HCEC 1CT (cell line): ENCODE results near the gene ZNF823.

Source experiments
- DNase-seq: peaks from one replicate; pipeline ENCODE4 v3.0.0-alpha.2; 2017

Gene ZNF823

DNA sequence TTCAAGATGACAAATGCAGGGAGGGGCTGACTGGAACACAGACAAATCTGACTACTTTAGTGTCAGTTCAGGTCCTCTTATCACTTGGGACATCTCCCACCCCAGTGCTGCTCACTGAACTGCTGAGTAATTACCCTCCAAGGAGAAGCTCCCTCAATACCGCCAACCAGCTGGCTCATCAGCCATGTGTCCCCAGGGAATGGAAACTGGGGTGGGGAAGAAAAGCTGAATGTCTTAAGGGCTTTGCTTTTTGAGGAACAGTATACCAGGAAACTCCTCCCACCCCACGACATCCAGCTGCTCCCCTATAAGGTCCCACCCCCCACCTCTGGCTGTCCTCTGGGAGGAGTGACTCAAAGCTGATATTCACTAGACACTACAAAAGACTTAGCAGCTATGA lies 2.0 kb downstream of the ZNF823 start:
- peak; percentile 39 for DNase-seq

DNA sequence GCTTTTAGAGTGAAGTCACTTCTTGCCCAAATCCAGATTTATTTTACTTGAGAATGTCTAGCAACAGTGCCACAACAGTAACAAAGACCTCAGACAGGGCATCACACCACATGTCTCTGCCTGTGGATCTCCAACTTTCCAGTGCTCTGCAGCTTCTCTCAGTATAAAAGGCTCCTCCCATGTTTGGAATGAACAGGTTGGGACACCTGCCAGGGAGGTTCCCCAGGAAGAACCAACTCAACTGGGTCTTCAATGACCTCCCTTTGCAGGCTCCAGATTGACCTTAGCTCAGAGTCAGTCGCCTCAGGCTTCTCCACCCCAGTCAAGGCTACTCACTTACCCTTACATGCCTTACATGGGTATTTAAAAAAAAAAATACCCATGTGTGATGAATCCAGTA lies 3.4 kb downstream of the ZNF823 start:
- no peak for DNase-seq

DNA sequence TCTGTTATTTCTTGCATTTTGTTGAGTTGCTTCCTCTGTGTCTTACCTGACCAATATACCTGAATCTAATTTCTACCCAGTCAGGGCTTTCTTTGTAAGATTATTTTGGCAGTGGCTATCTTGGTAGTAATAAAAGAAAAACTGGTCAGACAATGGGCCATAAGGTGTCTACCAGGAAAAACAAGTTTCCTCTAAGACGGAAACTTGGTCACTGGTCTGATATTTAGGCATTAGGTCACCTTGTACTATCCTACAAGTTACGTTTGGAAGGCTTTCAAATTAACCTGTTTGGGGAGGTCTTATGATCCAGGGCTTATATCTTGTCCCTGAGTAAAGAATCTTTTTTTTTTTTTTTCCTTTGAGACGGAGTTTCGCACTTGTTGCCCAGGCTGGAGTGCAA lies 9.2 kb downstream of the ZNF823 start:
- no peak for DNase-seq

DNA sequence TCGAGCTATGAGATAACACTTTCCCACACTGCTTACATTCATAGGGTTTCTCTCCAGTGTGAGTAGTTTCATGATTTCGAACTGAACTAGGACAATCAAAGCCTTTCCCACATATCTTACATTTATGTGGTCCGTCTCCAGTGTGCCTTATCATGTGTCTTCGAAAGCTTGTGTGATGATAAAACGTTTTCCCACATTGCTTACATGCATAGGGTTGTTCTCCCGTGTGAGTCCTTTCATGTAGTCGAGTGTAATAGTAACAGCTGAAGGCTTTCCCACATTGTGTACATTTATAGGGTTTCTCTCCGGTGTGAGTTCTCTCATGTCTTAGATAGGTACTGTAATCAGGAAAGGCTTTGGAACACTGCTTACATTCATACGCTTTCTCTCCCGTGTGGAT lies 16.3 kb downstream of the ZNF823 start:
- DNase-seq: no peak

DNA sequence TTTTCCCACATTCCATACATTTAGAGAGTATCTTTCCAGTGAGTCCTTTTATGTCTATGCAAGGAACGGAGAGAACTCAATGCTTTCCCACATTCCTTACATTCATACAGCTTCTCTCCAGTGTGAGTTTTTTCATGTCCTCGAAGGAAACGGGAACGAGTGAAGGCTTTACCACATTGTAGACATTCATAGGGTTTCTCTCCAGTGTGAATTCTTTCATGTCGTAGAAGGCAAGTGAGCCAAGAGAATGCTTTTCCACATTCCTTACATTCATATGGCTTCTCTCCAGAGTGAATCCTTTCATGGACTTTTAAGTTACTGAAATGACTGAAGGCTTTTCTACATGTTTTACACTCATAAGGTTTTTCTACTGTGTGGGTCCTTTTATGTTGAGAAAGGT lies 17.1 kb downstream of the ZNF823 start:
- no peak for DNase-seq

DNA sequence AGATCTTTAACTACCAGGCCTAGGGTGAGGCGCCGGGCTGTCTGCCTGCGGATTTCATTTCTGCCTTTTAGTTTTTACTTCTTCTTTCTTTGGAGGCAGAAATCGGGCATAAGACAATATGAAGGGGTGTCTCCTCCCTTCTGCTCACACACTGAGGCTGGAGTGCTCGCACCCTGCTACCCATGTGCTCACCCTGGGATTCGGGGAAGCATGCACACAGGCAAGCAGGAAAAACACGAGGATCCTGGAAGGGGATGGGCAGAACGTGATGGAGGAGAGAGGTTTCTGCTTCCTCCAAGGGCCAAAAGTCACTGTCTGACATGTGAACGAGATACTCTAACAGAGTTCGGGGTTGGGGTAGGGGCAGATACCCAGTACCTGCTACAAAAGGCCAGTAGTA lies 28.4 kb downstream of the ZNF823 start:
- no peak for DNase-seq

DNA sequence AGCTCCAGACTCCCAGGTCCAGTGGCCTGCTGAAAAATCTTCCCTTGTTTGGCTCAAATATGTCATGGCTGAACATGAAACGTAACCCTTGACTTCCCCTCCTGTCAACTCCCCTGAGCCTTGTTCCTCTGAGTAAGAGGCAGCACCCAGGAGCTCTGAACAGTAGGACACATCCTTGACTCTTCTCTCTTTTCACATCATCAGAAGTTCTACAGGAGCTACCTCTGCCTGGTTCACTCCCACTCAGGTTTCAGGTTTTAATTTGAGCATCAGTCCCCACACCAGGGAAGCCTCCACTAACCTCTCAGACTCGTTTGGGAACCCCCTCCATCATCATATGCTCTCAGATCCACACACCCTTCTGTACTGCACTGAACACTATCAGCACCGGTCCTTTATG lies 30.3 kb downstream of the ZNF823 start:
- no peak for DNase-seq

DNA sequence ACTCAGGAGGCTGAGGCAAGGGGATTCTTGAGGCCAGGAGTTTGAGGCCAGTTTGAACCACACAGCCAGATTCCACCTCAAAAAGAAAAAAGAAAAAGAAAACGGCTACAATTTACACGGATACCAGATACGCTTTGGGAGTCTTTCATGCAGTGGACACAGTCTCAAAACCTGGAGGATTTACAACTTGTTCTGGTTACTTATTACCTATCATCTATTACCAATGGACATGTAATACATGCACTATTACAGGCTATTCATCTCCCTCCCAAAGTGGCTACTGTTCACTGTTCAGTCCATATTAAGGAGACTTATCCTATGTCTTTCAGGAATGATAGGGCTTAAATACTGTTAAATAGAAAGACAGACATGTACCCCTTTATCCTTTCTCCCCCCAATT lies 33.3 kb downstream of the ZNF823 start:
- DNase-seq: no peak

DNA sequence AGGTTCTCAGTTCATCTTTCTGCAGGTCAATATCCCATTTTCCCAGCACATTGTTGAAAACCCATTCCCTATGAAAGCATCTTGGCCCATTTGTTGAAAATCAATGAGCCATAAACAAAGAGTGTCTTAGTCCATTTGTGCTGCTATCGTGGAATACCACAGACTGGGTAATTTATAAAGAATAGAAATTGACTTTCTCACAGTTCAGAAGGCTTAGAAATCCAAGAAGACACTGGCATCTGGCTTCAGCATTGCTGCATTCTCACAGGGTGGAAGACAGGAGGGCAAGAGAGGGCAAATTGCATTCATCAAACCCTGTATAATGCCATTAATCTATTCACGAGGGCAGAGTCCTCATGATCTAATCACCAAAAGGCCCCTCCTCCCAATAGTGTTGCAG lies 34.1 kb downstream of the ZNF823 start:
- no peak for DNase-seq

DNA sequence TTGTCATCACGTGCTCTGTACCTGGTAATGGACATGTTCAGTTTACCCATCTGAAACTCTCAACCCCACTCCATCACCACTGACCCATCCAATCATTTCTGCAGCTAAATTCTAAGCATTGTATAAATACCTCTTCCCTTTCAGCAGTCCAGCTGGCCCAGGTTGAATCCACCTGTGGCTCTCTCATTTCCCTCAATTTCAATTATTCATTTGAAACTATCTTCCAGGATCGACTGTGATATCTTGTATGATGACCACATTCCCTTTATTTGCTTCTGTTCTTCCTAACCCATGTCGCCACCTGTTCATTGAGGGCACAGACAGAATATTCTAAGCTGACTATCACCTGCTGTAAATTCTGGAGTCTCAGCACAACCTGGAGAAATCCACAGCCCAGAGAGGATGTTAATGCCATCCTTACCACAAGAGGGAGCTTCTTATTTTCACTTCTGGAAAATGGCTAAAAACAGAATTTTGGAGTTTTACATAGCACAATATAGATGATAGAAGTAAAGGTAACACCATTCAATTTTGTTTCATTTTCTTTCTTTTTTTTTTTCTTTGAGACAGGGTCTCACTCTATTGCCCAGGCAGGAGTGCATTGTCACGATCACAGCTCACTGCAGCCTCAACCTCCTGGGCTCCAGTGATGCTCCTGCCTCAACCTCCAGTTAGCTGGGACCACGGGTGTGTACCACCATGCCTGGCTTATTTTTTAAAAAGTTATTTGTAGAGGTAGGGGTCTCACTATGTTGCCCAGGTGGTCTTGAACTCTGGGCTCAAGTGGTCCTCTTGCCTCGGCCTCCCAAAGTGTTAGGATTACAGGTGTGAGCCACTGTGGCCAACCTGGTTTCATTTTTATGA lies 38.6 kb downstream of the ZNF823 start:
- peak; percentile 15 for DNase-seq

DNA sequence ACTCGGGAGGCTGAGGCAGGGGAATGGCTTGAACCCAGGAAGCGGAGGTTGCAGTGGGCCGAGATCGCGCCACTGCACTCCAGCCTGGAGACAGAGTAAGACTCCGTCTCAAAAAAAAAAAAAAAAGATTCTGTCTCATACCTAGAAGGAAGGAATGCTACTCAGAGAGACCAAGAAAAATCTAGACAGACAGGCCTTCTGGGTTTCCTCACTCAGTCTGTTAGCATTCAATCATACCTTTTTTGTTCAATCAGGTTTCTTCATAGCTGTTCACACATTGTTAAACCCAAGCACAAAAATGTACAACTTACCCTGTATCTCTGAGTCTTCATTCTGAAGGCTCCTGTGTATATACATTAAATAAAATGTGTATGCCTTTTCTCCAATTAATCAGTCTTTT lies 40.5 kb downstream of the ZNF823 start:
- no peak for DNase-seq

DNA sequence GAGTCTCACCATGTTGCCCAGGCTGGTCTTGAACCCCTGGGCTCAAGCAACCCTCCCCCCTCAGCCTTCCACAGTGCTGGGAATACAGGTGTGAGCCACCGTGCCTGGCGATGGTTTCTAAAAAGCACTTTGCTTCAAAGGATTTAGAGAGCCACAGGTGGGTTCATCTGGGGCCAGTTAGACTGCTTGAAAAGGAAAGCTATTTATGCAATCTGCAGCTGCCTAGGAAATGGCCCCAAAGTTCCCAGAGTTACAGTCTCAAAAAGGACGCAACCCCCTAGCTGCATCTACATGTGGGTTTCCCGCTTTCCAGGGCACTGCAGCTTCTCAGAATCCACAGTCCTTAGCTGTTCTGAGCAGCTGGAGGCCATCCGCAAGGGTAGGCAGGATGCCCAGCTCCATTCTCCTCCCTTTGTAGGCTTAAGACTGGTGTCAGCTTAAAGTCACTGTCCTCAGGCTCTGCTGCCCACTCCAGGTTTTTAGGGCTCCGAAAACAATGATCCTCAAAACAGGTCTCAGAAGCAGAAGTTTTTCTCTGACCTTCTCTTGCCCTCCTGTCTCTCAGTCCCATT lies 41.4 kb downstream of the ZNF823 start:
- no peak for DNase-seq

DNA sequence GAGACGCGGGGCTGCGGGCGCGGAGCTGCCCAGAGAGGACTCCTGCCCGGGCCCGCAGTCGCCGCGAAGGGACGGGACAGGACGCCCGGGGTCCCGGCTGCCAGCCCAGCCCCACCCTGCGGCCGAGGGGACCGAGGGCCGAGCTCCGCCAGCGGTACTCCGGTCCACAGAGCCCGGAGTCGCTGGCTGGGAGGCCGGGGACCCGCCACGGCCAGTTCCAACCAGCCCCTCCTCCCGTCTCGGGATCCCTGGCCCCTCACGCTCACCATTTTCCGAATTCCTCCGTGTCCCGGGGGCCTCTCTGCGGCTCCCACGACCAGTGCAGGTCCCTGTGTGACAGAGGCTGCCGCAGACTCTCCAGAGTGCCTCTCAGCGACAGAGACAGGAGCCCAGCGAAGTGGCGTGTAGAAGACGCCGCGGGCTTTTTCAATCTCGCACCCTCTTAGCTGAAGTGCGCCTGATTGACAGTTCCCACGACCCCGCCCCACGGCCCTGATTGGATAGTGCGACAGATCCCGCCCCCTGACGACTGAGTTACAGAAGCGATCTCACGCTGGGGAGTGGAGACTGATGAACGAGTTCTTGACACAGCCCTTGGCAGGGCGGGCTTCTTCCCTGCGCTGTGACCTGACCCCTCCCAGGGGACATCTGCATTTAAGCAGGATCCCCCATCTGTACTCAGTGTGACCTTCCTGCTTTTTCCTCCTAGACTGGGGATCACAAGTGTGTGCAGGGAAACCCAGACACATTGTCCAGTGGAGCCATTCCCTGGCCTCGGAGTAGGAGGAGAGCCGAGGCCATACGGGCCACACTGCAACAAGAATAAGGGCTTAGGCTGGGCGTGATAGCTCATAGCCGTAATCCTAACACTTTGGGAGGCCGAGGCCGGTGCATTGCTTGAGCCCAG lies 44.0 kb downstream of the ZNF823 start:
- DNase-seq: peak; percentile 89

DNA sequence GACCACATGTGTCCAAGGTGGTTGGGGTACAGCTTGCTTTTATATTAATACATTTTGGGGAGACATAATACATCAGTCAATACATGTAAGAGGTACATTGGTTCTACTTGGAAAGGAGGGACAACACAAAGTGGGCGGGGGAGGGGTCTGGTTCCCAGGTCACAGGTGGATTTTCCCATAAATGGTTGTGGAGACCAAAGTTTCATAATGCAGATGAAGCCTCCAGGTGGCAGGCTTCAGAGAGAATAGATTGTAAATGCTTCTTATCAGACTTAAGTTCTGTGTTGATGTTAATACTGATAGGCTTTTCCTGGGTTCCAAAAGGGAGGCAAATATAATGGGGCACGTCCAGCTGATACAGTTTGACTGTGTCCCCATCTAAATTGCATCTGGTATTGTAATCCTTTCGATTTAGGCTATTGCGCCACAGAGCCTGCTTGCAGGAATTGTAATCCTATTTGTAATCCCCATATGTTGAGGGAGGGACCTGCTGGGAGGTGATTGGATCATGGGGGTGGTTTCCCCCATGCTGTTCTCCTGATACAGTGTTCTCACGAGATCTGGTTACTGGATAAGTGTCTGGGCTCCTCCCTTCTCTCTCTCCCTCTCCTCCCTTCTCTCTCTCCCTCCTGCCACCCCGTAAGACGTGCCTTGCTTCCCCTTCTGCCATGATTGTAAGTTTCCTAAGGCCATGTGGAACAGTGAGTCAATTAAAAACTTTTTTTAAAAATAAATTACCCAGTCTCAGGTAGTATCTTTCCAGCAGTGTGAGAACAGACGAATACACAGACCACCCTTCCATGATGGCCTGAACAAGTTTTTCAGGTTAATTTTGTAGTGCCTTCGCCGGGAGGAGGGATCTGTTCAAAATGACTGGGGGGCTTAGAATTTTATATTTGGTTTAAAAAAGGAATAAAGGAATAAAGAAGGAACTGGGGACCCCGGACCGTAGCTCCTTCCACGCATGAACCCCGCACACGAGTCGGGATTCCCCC lies 44.9 kb downstream of the ZNF823 start:
- peak; percentile 83 for DNase-seq

DNA sequence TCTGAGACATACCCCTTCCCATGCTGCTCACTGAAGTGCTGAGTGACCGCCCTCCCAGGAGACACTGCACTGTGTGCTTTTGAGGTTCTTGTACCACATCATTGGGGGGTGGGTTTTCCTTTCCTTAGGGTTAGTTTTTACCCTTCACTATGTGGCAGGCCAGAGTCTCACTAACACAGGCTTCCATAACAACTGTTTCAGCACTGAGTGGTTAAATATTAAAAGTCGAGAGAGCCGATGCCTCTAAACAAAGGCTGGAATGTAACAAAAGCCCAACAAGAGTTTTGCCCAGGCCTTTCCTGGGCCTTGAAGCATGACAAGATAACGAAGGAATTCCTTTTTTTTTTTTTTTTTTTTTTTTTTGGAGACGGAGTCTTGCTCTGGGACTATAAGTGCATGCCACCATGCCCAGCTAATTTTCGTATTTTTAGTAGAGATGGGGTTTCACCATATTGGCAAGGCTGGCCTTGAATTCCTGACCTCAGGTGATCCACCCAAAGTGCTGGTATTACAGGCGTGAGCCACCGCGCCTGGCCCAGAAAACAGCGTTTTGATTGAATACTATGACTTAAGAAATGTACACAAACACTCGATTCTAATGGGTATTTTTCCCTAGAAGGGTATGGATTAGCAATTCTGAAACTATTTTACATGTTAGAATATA lies 46.5 kb downstream of the ZNF823 start:
- no peak for DNase-seq

DNA sequence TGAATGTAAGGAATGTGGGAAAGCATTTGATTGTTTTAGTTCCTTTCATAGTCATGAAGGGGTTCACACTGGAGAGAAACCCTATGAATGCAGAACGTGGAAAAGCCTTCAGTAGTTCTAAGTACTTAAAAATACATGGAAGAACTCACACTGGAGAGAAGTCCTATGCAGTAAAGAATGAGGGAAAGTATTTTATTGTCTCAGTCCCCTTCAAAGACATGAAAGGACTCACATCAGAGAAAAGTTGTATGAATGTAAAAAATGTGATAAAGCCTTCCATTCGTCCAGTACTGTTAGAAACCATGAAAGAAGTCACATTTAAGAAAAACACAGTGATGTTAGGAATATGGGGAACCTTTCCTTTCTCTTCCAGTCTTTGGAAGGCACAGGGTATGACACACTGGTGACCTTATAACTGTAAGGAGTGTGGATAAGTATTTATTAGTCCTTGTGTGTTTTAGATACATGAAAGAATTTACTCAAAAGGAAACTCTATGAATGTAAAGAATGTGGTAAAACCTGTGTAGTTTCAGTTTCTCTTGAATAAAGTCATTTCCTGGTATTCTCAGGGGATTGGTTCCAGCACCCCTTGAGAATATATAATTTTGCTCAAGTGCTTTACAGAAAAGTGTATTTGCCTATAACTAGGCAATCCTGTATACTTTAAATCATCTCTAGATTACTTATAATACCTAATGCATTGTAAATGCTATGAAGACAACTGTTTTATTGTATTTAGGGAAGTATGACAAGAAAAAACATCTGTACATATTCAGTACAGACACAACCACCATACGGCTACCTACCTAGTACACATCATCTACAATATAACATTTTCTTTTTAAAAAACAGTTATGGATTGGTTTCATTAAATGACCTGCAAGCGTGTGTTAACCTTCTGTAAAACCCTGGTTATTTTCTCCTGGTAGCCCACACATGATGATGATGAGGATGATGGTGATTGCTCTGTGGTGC lies 52.8 kb downstream of the ZNF823 start:
- no peak for DNase-seq

DNA sequence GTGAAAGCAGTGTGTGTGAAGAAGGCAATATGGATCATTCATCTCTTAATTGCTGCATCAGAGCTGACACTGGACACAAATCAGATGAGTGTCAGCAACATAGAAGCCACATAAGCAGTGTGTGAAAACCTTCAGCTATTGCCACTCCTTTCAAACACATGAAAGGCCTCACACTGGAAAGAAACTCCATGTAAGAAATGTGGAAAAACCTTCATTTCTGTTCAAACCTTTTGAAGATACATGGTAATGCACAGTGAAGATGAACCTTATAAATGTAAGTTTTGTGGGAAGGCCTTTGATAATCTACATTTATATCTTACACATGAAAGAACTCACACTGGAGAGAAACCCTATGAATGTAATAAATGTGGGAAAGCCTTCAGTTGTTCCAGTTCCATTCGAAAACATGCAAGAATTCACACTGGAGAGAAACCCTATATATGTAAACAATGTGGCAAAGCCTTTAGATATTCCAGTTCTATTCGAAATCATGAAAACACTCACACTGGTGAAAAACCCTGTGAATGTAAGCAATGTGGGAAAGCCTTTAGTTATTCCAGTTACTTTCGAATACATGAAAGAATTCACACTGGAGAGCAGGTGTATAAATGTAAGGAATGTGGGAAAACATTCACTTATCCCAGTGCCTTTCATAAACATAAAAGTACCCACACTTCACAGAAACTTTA lies 53.6 kb downstream of the ZNF823 start:
- no peak for DNase-seq

DNA sequence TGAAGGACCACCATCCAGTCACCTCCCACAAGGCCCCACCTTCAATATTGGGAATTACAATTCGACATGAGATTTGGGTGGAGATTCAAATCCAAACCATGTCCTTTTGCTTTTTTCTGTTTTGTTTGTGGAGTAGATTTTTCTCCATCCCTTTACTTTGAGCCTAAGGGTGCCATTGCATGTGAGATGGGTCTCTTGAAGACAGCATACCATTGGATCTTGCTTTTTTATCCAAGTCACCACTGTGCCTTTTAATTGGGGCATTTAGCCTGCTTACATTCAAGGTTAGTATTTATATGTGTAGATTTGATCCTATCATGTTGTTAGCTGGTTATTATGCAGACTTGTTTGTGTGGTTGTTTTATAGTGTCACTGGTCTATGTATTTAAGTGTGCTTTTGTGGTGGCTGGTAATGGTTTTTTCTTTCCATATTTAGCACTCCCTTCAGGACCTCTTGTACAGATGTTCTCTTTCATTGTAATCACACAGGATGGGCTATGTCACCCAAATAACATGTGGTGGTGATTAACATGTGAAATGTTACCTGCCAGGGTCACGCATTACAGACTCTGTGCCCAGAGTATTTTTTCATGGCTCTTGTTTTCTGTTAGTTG lies 58.0 kb downstream of the ZNF823 start:
- DNase-seq: no peak

DNA sequence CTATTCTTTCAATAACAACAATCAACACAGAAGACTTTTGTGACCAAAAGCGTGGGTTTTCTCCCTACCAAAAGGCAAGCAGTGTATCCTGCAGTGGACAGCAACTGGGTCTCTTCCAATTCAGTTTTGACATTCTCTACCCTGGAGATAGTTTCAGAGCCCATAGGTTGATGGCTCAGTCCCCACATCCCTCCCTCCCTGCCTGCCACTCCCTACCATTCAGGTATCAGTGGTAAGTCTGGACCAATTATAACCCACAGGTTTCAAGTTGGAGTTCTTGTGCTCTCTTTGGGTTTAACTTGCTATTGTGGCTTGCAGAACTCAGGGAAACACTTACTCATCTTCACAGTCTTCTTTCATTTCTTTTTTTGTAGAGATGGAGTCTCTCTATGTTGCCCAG lies 60.2 kb downstream of the ZNF823 start:
- no peak for DNase-seq
